SIG-M5 (cell line): ENCODE measurements around the gene BET1L.
"Not testable (repeated sequence)": the region's sequence is repeated elsewhere in the genome, so short reads cannot be mapped to it uniquely, and the experiment has no call there.

Source experiments
- DNase-seq: peaks from one replicate; lab custom pipeline; 2025; lab: John Stamatoyannopoulos, UW

Gene BET1L, protein sequence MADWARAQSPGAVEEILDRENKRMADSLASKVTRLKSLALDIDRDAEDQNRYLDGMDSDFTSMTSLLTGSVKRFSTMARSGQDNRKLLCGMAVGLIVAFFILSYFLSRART

DNA sequence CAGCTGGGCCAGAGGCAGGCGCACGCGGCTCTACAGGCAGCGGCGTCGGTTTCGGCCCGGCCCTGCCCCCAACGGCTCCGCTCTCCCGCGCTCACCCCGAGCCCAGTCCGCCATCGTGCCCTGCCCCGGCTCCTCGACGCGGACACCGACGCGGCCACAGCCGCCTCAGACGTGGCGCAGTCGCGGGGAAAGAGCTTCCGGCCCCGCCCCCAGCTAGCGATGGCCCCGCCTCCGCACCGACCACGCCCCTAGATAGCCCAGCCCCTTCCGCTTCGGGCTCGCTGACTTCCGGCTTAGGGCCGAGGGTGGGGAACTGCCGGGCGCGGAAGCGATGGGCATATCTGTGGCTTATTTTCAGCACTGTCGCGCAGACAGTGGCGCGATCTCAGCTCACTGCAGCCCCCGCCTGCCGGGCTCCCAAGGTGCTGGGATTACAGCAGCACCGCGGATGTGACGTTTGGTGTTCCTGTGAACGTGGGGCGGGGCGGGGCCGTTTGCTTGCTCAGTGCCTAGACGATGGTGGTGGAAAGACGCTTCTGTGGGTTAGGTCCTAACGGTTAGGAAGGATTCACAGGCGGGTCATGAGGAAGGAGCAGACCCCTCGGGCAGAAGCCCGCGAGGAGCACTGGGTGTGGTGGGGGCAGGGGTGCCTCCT, at the start of gene BET1L, which contains the start of gene RIC8A:
BET1L (minus strand) TSS at position 192 of the 655 bp plus-strand sequence; CDS start at position 114, 78 bp downstream.
RIC8A (plus strand) TSS at position 501 of the 655 bp plus-strand sequence. CDS start 1,147 bp downstream, outside the sequence.
- peak; percentile 84 for DNase-seq

DNA sequence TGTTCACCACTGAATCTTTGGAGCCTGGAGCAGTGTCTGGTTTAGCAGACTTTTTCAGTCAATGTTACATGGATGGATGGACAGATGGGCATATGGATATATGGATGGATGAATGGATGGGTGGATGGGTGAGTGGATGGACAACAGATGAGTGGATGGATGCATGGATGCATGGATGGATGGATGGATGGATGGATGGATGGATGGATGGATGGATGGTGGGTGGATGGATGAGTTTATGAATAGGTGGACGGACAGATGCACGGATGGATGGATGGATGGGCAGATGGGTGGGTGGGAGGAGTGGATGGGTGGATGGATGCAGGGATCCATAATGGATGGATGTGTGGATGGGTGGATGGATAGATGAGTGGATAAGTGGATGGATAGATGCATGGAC, 48.6 kb upstream of the BET1L start:
- DNase-seq, result no peak

DNA sequence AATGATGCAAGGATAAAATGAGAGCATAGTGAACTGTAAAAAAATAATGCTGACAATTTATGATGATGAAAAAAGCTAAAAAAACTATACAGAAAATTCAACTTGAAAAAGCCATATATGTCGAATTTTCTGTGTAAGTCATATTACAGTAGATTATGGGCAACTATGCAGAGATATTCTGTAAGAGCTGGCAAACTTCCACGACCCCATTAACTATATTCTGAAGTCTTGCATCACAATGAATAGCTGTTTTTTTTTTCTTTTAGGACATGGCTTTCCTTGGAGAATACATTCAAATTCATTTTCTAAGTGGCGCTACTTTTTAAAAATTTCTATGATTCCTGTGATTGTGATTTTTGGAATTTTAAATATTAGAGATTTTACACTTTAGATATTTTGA, 48.0 kb upstream of the BET1L start:
- no peak for DNase-seq

DNA sequence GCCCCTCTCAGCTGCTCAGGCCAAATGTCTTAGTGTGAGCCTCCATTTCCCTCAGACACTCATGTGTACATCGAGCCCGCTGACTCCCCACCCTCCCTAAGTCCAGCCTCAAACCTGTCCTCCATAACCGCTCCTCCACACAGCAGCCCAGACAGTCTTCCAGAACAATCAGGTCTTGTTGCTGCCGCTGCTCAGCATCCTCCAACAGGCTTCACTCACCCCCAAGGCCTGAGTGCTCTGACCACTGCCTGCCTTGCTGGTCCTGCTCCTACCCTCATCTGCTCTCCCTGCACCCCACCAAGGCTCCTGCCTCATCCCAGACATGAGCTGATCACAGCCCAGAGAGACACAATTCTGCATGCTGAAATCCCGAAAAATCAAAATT, 46.7 kb upstream of the BET1L start:
- no peak for DNase-seq

DNA sequence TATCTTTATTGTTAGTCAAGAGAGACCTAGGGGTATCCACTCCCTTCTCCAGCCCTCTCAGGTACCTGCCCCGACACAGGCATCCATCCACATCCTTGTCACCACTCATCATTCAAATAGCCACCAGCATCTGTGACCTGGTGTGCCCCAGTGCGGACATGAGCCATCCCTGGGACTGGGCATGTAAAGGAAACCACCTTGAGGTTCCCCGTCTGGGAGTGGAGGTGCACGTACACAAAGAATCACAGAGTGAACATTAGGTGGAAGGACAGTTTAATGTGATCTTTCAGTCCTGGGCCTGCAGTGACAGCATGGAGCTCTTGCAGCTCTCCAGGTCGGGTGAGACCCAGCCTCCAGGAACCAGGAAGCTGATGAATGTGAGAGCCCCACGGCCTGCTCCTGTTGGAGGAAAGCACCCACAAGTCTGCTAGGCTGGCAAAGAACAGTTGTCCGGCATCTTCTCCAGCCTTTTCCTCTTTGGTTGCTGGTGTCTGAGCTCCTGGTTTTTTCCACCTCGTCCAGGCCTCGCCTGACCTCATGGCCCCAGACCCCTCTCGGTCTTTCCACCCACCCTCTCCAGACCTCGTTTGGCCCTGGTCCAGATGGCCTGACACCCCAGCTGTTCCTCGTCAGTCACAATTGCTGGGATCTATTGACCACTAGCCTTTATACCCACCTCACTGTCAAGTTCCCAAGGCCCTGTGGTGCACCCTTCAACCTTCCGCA, 46.1 kb upstream of the BET1L start:
- no peak for DNase-seq

DNA sequence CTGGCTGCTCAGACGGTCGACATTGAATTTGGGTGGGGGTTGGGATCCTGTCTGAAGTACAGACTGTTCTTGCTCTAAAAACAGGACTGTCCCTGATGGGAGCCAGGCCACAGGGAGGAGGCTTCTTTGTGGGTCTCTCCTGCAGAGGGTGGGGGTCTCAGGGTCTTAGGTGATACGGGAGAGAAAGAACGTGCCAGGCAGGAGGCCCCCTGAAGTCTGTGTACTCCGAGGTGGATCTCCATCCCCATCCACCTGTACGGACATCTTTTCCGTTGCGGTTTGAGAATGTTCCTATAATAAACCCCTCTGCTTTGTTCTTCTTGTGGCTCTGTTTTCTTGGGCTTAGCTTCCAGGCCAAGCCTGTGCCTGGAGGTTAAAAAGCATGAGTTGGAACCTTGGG, 45.5 kb upstream of the BET1L start:
- no peak for DNase-seq

DNA sequence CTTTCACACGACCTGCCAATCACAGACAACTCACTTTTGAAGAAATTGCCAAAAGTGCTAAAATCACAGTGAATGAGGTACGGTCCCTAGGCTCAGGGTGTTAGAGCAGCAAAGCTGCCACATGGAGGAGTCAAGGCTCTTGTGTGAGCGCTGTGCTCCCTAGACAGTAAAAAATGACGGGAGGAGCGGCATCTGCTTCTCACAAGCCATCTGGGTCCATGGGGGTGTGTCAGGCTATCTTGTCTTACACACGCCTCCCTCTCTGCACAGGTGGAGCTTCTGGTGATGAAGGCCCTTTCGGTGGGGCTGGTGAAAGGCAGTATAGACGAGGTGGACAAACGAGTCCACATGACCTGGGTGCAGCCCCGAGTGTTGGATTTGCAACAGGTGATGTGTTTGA, 44.4 kb upstream of the BET1L start:
- no peak for DNase-seq

DNA sequence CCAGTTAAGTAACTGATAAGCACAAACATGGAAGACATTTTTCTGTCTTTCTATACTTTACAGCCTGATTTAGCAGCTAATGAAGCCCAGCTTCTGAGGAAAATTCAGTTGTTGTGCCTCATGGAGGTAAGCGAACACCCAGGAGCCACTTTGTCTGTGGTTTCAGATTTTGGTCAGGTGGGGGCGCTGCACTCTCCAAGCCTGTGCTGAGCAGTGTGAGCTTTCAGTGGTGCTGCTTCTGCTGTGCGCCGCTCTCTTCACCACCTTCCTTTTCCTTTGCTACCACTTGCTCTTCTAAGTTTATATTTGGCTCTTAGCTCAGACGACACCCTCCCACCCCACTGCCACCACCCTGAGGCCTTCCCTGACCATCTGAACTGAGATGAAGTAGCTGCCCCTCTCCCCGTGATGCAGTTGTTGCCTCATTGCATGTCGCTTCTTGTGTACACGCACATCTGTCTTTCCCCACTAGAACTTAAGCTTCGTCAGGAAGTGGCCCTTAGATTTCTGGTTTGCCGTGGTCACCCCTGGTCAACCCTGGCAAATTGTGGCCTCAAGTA, 43.6 kb upstream of the BET1L start:
- no peak for DNase-seq

DNA sequence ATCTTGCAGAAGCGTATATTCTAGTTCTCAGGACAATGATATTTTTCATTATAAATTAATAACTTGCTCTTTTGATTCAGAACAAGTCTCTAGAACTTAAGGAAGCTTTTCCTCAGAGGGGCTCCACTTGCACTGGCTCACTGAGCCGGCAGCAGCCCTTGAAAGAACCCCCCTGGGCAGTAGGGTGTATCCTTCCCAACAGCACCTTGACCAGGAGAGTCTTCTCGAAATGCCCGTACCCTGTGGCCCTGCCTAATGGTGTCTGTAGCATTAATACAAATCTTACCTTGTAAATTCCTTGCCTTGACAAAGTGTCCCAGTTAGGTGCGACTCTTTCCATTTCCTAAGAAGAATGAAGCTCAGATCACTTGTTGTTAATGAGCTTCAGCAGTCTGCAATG, 43.1 kb upstream of the BET1L start:
- DNase-seq, result no peak

DNA sequence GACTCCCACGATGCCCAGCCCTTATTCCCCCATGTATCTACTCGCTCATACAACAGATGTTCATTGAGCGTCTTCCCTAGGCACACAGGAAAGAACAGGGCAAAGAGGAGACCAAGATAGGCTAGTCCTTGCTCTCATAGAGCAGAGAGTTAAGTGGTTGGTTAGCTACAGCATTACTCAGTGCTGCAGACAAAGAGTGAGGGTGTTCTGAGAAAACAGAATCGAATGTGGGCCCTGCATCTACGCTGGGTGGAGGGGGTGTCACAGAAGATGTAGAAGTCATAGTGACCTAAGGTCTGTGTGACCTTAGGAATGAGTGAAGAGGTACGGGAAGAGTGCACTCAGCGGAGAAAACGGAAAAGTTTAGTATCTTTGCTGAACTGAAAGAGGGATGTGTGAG, 41.9 kb upstream of the BET1L start:
- no peak for DNase-seq

DNA sequence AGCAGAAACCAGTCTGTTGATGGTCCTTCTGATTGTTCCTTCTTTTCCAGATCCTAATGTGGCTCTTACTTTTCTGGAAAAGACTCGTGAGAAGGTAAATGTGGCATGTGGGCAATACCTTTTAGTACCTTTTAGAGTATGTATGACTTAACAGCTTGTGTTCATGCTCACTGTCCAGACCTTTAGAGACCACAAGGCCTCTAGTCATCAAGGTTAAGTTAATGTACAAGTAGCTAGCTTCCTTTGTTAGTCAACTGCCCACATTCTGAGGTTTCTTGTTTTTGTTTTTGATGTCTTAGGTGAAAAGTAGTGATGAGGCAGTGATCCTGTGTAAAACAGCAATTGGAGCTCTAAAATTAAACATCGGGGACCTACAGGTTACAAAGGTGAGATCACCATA, 37.2 kb upstream of the BET1L start:
- DNase-seq, result no peak

DNA sequence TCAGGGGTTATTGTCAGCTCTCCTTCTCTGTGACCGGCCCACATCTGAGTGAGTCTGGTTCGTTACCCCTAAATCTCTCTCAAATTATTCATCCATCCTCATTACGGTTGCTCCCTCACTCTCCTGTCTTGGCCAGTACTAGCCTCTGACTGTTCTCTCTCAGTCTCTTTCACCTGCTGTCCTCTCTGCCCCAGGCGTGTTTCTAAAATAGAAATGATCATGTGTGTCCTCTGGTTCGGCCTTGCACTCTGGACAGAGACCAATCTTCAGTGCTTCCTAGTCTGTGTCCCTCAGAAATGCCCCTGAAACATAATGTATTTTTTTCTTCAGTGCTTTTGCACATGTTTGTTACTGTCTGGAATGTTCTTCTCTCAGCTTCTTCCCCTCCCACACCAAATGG, 34.4 kb upstream of the BET1L start:
- no peak for DNase-seq

DNA sequence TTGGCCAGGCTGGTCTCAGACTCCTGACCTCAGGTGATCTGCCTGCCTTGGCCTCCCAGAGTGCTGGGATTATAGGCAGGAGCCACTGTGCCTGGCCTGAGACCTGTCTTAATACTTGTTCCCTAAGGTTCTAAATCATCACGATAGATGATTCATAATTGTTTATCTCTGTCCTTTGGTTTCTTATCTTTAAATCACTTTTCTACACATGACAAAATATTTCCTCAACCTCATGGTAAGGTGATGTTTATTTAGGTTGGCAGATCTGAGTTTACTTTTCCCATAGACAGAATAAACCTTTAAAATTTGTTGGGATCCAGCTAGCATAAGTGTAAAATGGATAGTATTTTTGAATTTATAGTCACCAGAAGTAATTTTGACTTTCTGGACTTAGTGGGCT, 33.1 kb upstream of the BET1L start:
- DNase-seq, result no peak

DNA sequence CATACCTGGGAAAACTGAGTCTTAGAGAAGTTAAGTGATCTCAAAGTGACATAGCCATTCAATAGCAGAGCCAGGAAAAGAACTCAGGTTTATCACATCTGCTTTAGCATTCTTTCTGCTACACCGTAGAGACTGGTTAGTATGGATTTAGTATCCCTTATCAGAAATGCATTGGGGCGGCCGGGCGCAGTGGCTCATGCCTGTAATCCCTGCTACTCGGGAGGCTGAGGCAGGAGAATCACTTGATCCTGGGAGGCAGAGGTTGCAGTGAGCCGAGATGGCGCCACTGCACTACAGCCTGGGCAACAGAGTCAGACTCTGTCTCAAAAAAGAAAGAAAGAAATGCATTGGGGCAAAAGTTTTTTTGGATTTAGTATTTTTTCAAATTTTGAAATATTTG, 31.1 kb upstream of the BET1L start:
- DNase-seq, result not testable (repeated sequence)

DNA sequence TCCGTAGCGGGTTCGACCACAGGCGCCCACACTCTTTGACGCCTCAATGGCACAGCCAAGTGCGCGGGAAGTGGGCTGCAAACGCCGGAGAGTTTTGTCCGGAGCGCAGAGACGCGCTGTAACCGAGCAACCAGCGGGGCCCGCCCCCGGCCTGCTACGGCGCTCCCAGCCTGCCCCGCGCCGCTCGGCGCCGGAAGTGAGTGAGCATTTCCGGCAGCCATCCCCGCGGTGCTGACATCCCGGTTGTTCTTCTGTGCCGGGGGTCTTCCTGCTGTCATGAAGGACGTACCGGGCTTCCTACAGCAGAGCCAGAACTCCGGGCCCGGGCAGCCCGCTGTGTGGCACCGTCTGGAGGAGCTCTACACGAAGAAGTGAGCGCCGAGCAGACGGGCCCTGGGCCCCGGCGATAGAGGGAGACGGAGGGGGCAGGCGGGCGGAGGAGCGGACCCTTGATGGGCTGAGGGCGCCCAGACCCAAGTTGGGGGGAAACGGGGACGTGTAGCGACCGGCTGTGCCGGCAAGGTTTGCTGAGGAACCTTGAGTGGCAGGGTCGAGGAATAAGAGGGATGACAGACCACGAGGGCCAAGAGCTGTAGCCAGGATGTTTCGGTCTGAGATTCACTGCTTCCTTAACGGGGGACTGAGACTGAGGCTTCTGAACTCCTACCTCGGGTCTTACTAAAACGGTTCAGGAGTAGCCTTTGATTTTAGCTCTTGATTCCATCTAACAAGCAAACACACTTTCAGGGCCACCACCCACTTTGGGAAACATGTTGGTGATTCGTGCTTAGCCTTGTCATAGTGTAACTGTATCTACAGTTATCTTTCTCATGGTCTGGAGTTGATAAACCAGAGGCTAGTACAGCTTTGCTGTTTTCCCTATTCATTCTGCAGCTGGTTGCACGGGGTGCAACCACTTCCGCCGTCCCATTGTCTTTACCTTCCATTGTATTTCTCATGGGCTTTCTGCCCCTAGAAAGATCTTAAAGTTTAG, 29.9 kb upstream of the BET1L start, which contains the start of gene PSMD13:
PSMD13 (plus strand) TSS at position 203 of the 994 bp plus-strand sequence; CDS start at position 277, 74 bp downstream.
- DNase-seq, result no peak

DNA sequence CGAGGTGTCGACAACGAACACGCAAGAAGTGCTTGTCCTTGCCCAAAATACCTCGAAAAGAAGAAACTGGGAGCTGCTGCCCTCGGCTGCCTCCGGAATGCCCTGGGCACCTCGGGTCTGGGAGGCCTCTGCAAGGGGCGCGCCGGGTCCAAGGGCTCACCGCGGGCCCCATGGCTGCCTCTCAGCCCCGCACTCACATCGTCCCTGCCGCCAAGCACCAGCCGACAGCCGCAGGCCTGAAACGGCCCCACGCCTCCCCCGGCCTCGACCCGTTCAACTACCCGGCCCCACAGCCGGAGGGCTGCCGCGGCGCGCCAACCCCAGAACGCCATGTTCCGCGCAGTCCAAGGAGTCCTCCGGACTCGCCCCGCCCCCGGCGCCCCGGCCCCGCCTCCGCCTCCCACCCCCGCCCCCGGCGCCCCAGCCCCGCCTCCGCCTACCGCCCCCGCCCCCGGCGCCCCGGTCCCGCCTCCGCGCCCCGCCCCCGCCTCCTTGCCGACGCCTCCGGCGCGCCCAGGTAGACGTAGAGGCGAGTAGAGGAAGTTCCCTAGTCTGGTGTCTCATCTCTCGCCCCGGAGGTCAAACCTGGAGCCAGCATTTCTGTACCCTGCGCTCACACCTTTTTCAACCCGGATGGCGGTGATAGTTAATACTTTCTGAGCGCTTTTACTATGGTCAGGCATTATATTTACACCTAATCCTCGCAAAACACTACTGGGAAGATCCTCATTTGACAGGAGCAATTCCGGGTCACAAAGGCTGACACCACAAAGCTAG, 29.0 kb upstream of the BET1L start, which contains the start of gene SIRT3:
SIRT3 (minus strand) TSS at position 346 of the 777 bp plus-strand sequence; CDS start at position 332, 14 bp downstream.
- DNase-seq, result peak; percentile 38

DNA sequence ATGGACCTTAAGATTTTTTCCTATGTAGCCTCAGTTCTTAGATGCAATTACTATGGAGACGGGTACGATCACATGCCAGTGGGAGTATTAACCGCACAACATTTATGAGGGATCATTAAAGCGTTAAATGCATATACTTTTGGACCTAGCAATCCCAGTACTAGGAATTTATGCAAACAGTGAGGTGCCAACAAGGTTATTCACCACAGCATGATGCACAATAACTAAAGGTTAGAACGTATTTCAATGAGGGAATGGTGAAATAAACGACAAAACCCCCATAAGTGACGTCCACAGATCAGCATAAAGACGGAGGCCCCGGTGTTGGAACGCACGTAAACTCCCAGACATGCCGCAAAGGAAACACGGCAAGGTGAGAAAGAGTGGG, 28.4 kb upstream of the BET1L start:
- DNase-seq, result no peak

DNA sequence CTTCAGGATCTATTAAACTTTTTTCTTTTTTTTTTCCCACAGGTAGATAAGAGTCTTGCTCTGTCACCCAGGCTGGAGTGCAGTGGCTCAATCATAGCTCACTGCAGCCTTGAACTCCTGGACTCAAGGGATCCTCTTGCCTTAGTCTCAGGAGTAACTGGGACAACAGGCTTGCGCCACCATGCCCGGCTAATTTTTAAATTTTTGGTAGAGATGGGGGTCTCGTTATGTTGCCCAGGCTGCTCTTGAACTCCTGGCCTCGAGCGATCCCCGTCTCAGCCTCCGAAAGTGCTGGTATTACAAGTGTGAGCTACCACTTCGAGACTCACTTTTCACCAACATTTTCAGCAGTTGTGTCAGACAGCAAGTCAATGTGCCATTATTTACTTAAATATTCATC, 28.0 kb upstream of the BET1L start:
- no peak for DNase-seq

DNA sequence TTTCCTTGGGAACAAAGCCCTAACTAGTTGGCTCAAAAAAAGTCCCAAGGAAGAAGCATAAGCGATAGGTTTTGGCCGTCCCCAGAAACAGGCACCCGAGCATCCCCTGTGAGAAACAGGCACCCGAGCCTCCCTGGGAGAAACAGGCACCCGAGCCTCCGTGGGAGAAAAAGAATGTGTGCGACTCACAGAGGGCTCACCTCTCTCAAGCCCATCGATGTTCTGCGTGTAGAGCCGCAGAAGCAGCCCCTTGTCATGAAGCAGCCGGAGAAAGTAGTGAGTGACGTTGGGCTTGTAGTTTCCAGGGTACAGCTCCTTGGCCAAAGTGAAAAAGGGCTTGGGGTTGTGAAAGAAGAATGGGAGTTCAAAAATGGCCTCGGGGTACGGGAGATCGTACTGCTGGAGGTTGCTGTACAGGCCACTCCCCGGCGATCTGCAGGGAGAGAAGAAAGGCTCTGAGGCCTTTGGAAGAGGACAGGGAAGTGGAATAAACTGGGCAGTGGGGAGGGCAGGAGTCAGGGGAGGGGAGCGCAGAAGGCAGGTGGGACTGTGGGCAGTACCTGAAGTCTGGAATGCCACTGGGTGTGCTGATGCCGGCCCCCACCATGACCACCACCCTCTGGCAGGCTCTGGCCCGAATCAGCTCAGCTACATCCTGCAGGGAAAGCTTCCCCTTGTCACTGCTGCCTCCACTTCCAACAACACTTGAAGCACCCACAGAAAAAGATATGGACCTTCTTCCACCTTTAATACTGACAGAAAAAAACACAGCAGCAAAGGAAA, 25.8 kb upstream of the BET1L start:
- DNase-seq, result no peak

DNA sequence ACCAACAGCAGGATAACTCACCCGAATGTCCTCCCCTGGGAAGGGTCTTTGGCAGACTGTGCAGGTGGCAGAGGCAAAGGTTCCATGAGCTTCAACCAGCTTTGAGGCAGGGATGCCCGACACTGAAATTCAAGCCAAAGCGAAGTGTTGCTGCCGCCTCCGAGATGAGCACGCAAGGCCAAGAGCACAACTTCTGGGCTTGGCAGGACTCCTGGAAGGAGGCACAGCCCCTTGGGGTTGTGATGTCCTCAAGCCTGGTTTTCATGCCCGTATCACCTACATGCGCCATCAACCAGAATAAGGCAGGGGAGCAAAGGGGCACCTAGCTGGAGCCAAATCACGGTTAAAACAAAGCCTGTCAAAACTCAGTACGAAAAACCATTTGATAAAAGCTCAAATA, 23.2 kb upstream of the BET1L start:
- no peak for DNase-seq
